Heart right ventricle (tissue), 16 donors: ENCODE measurements around the gene USP30. TPM values are rescaled to one million over a fixed set of nuclear protein-coding genes. Genes with fewer than 3 reads are reported as not detected.

Experiments
- ATAC-seq, 8 donors: fragments of 200-7000 bp; cut with Tn5 transposase; one replicate each; pipeline ENCODE4 v1.9.1; 2020; ENCODE audit warnings: mild to moderate bottlenecking in 8 of 8, moderate library complexity in 8 of 8, moderate number of reproducible peaks in 1 of 8
- DNase-seq, 2 donors: peaks; one replicate each; pipeline ENCODE4 v3.0.0-alpha.2; 2020
- H3K27ac ChIP-seq, 10 donors: fragments of 200-600 bp; sonication (generic) in 2 of 10; one replicate each; pipeline versions ENCODE4 v1.5.0 to v1.8.0; 2020 to 2022; ENCODE audit warnings: mild to moderate bottlenecking in 3 of 10
- H3K27me3 ChIP-seq, 7 donors: fragments of 200-600 bp; one replicate each; pipeline ENCODE4 v1.8.0; 2021 to 2022; ENCODE audit warnings: mild to moderate bottlenecking in 2 of 7
- H3K36me3 ChIP-seq, 9 donors: fragments of 200-600 bp; sonication (generic) in 1 of 9; one replicate each; pipeline versions ENCODE4 v1.5.0 to v1.8.0; 2020 to 2022; ENCODE audit warnings: mild to moderate bottlenecking in 2 of 9
- H3K4me1 ChIP-seq, 9 donors: fragments of 200-600 bp; sonication (generic) in 1 of 9; one replicate each; pipeline versions ENCODE4 v1.5.0 to v1.8.0; 2020 to 2022; ENCODE audit warnings: mild to moderate bottlenecking in 4 of 9
- H3K4me3 ChIP-seq, 10 donors: fragments of 200-600 bp; sonication (generic) in 2 of 10; one replicate each; pipeline versions ENCODE4 v1.5.0 to v1.8.0; 2020 to 2022; ENCODE audit warnings: mild to moderate bottlenecking in 7 of 10, moderate library complexity in 2 of 10
- H3K9me3 ChIP-seq, 11 donors: fragments of 200-600 bp in 10 of 11; sonication (generic) in 2 of 11; one replicate each; pipeline versions ENCODE4 v1.5.0 to v1.8.0; 2013 to 2022; ENCODE audit warnings: mild to moderate bottlenecking in 2 of 11, control low read depth in 1 of 11, moderate library complexity in 1 of 11
- CTCF ChIP-seq, 9 donors: fragments of 200-600 bp; sonication (generic) in 2 of 9; IDR thresholded peaks; one replicate each; pipeline versions ENCODE4 v1.5.0 to v1.8.0; 2021 to 2022; ENCODE audit warnings: antibody characterized with exemption in 9 of 9, mild to moderate bottlenecking in 5 of 9, moderate library complexity in 1 of 9
- WGBS, 2 donors: extraction: QIAGEN DNeasy Blood & Tissue Kit; methylation state at CpG; one replicate each; pipeline ENCODE4 v1.1.7; 2013; ENCODE audit warnings: inconsistent platforms in 1 of 2; 5-methylcytosine and 5-hydroxymethylcytosine counted together
- intact Hi-C, 10 donors: fragments of 100-400 bp; cut with DNase I; formaldehyde crosslinking; loops; one replicate each; pipeline versions ENCODE4 v1.11.1 to v1.14.2; 2022
- long read RNA-seq, 3 donors: library from polyadenylated mRNA; unstranded; transcript quantifications; one replicate each; pipeline ENCODE4 v2.0.0, GENCODE V29; 2020 to 2021
- polyA plus RNA-seq, 2 donors: library from polyadenylated mRNA; stranded (reverse); fragments of 200-250 nt; gene quantifications; one replicate each; pipeline ENCODE4 v1.2.3, GENCODE V29; 2013
- total RNA-seq, 10 donors: library from RNA; stranded (reverse); fragmentation: NEBNext Ultra II Directional in 3 of 10; extraction: Animal tissue kit (Norgen Biotek cat#: 25700) in 3 of 10; gene quantifications; one replicate each; pipeline versions ENCODE4 v1.2.1 to v1.2.4, GENCODE V29; 2021 to 2023
- donor health status: Arrhythmogenic right ventricular cardiomyopathy.
- donor health status: ischemic (EF 13 %, LVEDD 7.1; RV severe dilation, severe dysfunction).
- donor health status: healthy with polysubstance abuse.
- donor health status: DM: no; HTN: yes; CAD: no.
- donor health status: DM: no; HTN: no; CAD: no.
- donor health status: ischemic (EF 25% LVEDD 6.9; RV normal size, moderate dysfunction).
- donor health status: ischemic (EF 25% LVEDD 5.7; RV mildly dilated, moderate dysfunction).
- donor health status: healthy.
- donor health status: DM: yes; HTN: yes; CAD: no.
- donor health status: Ischemic cardiomyopathy.
- donor health status: ischemic (EF 35%, LVEDD 5.7; RV mildly dilated, moderate dysfunction).
- donor health status: nonischemic (EF 11% LVEDD 7.7; RV severe dilation, severe dysfunction).
- donor health status: DM: yes; HTN: yes; CAD: no.
- donor health status: PGD.
- donor health status: ischemic (EF 29% LVEDD 5.4; RV normal size, mild dysfunction).
- donor health status: nonischemic (EF 23%, LVEDD 6.1; RV moderate dilation, normal function).

The USP30 gene, protein sequence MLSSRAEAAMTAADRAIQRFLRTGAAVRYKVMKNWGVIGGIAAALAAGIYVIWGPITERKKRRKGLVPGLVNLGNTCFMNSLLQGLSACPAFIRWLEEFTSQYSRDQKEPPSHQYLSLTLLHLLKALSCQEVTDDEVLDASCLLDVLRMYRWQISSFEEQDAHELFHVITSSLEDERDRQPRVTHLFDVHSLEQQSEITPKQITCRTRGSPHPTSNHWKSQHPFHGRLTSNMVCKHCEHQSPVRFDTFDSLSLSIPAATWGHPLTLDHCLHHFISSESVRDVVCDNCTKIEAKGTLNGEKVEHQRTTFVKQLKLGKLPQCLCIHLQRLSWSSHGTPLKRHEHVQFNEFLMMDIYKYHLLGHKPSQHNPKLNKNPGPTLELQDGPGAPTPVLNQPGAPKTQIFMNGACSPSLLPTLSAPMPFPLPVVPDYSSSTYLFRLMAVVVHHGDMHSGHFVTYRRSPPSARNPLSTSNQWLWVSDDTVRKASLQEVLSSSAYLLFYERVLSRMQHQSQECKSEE
- total RNA-seq (10 to 100 TPM in 8 of 10 donors, 1 to 10 TPM in 2; 8.8 to 22.2 (median 13.1) TPM), polyA plus RNA-seq (10 to 100 TPM in 1 of 2 donors, 1 to 10 TPM in 1; 4.8 to 10.5 TPM)
- long read RNA-seq, donor 1, transcript USP30-201 (13 exons, 3,742 nt): major isoform, 15 of 28 reads
- long read RNA-seq, donor 1, partial matches to known transcripts: 6 of 28 reads
- long read RNA-seq, donor 1, other reads (novel, unspliced or antisense): 4 of 28 reads
- long read RNA-seq, donor 2, transcript USP30-201 (13 exons, 3,742 nt): major isoform, 5 of 23 reads
- long read RNA-seq, donor 2, partial matches to known transcripts: 6 of 23 reads
- long read RNA-seq, donor 2, other reads (novel, unspliced or antisense): 9 of 23 reads
- long read RNA-seq, donor 3, transcript USP30-201 (13 exons, 3,742 nt): major isoform, 11 of 28 reads
- long read RNA-seq, donor 3, partial matches to known transcripts: 12 of 28 reads
- long read RNA-seq, donor 3, other reads (novel, unspliced or antisense): 1 of 28 reads

GRCh38 chr12:109052414-109053323 is at the start of gene USP30:
USP30 (plus strand) TSS chr12:109052576; CDS start chr12:109052679, 103 bp downstream.
- intact Hi-C loops: loop anchor here in 1 of 10 donors (2.0 kb wide), 1 partner anchor 250 kb away; no protein-coding TSS in a partner anchor

GRCh38 chr12:109004017-109004416 is 48.4 kb upstream of the USP30 start:
- no peak overlapping the region for H3K27ac ChIP-seq
- TF ChIP-seq CTCF (IDR thresholded peaks at IDR 0.05): no peak
- no peaks in the 10 kb centered on the region for H3K9me3 ChIP-seq
- 67 to 83% methylated on average over 3 of the region's 3 CpGs for WGBS, 2 donors
- no peak for ATAC-seq
- H3K27me3 ChIP-seq: no peaks in the 10 kb centered on the region
- no peaks in the 10 kb centered on the region for H3K4me1 ChIP-seq
- no peak overlapping the region for H3K4me3 ChIP-seq
- DNase-seq: no peak
- intact Hi-C loops: no loop called here
- no peaks in the 10 kb centered on the region for H3K36me3 ChIP-seq

More at GRCh38 chr12:109052414-109053323, at the start of gene USP30:
- peak; percentile 94 to 97 (median 96) for ATAC-seq
- peaks cover 0 to 14% (median 7%) of the 10 kb centered on the region in 9 donors for H3K36me3 ChIP-seq
- no peaks in the 10 kb centered on the region for H3K27me3 ChIP-seq
- peak within 1 kb of the TSS; percentile 66 to 96 (median 89) for H3K27ac ChIP-seq
- TF ChIP-seq CTCF (IDR thresholded peaks at IDR 0.05): peak in 1 of 9 donors; percentile 10
- 0% methylated on average over 61 of the region's 61 CpGs for WGBS, 2 donors
- peaks cover 2 to 24% (median 17%) of the 10 kb centered on the region in 9 donors for H3K4me1 ChIP-seq
- peak within 1 kb of the TSS; percentile 63 to 100 (median 92) for H3K4me3 ChIP-seq
- no peaks in the 10 kb centered on the region for H3K9me3 ChIP-seq
- peak; percentile 84 to 85 for DNase-seq

- Histone ChIP-seq H3K36me3 (no peaks in the 10 kb centered on the region), H3K4me1 (no peaks in the 10 kb centered on the region), H3K4me3 (no peak overlapping the region), H3K9me3 (no peaks in the 10 kb centered on the region), H3K27me3 (peaks cover 0 to 9% (median 0%) of the 10 kb centered on the region in 7 donors), H3K27ac (no peak overlapping the region)
- DNase-seq (no peak), ATAC-seq (no peak)
- WGBS, 2 donors: 91 to 95% methylated on average over 1 of the region's 1 CpG
- no peak for TF ChIP-seq CTCF (IDR thresholded peaks at IDR 0.05)
- intact Hi-C loops: no loop called here
Observed at GRCh38 chr12:109009766-109010165, 42.6 kb upstream of the USP30 start.
